GM19239 (cell line): ENCODE measurements around the gene CLIP2.
"Not testable (repeated sequence)": the region's sequence is repeated elsewhere in the genome, so short reads cannot be mapped to it uniquely, and the experiment has no call there.

Source experiments
- DNase-seq: peaks from one replicate; pipeline ENCODE4 v3.0.0; 2011; ENCODE audit warnings: low spot score; ENCODE audit not compliant: insufficient read length
- FAIRE-seq: peaks from 2 replicates; lab custom pipeline; 2011; peaks lifted over from hg19 to GRCh38; lab: Jason Lieb, UNC

The CLIP2 gene

GRCh38 chr7:74324531-74325209 is 35.5 kb downstream of the CLIP2 start:
- DNase-seq (no peak), FAIRE-seq (no peak)

GRCh38 chr7:74325210-74325565 is 36.0 kb downstream of the CLIP2 start:
- no peak for FAIRE-seq
- no peak for DNase-seq

- no peak for FAIRE-seq
- DNase-seq: no peak
Measured at GRCh38 chr7:74329225-74329624, 40.0 kb downstream of the CLIP2 start.

GRCh38 chr7:74332373-74333176 is 43.4 kb downstream of the CLIP2 start:
- DNase-seq (no peak), FAIRE-seq (no peak)

- FAIRE-seq (no peak), DNase-seq (no peak)
Measured at GRCh38 chr7:74334030-74334429, 44.8 kb downstream of the CLIP2 start.

- FAIRE-seq (no peak), DNase-seq (no peak)
Measured at GRCh38 chr7:74337926-74338325, 48.7 kb downstream of the CLIP2 start.

- no peak for FAIRE-seq
Measured at GRCh38 chr7:74338366-74339108, 49.3 kb downstream of the CLIP2 start.

GRCh38 chr7:74339648-74340047 is 50.4 kb downstream of the CLIP2 start:
- not testable (repeated sequence) for DNase-seq, FAIRE-seq

More at GRCh38 chr7:74338366-74339108, 49.3 kb downstream of the CLIP2 start:
- DNase-seq: no peak

GRCh38 chr7:74343281-74344131 is 54.3 kb downstream of the CLIP2 start:
- DNase-seq: no peak

GRCh38 chr7:74344132-74344496 is 54.9 kb downstream of the CLIP2 start:
- FAIRE-seq: no peak
- DNase-seq: no peak

More at GRCh38 chr7:74343281-74344131, 54.3 kb downstream of the CLIP2 start:
- no peak for FAIRE-seq

- DNase-seq: no peak
- no peak for FAIRE-seq
Measured at GRCh38 chr7:74344786-74345185, 55.6 kb downstream of the CLIP2 start.

- FAIRE-seq (no peak), DNase-seq (no peak)
Measured at GRCh38 chr7:74345970-74346369, 56.8 kb downstream of the CLIP2 start.

- no peak for FAIRE-seq
- no peak for DNase-seq
Measured at GRCh38 chr7:74349621-74350020, 60.4 kb downstream of the CLIP2 start.

- no peak for DNase-seq
- no peak for FAIRE-seq
Measured at GRCh38 chr7:74350751-74351150, 61.5 kb downstream of the CLIP2 start.

GRCh38 chr7:74351836-74352235 is 62.6 kb downstream of the CLIP2 start:
- FAIRE-seq (no peak), DNase-seq (no peak)

GRCh38 chr7:74352551-74353138 is 63.4 kb downstream of the CLIP2 start:
- not testable (repeated sequence) for DNase-seq, FAIRE-seq

GRCh38 chr7:74354009-74354408 is 64.8 kb downstream of the CLIP2 start:
- DNase-seq: no peak
- no peak for FAIRE-seq

GRCh38 chr7:74355091-74355490 is 65.9 kb downstream of the CLIP2 start:
- DNase-seq (no peak), FAIRE-seq (no peak)

GRCh38 chr7:74356589-74357315 is 67.5 kb downstream of the CLIP2 start:
- no peak for FAIRE-seq
- no peak for DNase-seq
